Ishikawa (cell line): ENCODE data around the gene TMEM255B.

Experiments used
- CEBPB ChIP-seq: IDR thresholded peaks from 2 replicates; pipeline ENCODE4 v1.6.1; 2012
- CREB1 ChIP-seq: IDR thresholded peaks from 2 replicates; pipeline ENCODE4 v1.6.1; 2012; ENCODE audit warnings: low read depth
- EP300 ChIP-seq: IDR thresholded peaks from 2 replicates; pipeline ENCODE4 v1.6.1; 2012; ENCODE audit warnings: borderline replicate concordance
- TAF1 ChIP-seq: IDR thresholded peaks from 2 replicates; pipeline ENCODE4 v1.6.1; 2012; ENCODE audit warnings: low read depth, mild to moderate bottlenecking
- YY1 ChIP-seq: IDR thresholded peaks from 2 replicates; pipeline ENCODE4 v1.6.1; 2012; ENCODE audit warnings: low read depth
- TF ChIP-seq, protein P1 (sequence below): IDR thresholded peaks from 2 replicates; pipeline ENCODE4 v1.6.1; 2012; ENCODE audit warnings: low read depth, mild to moderate bottlenecking

DNA sequence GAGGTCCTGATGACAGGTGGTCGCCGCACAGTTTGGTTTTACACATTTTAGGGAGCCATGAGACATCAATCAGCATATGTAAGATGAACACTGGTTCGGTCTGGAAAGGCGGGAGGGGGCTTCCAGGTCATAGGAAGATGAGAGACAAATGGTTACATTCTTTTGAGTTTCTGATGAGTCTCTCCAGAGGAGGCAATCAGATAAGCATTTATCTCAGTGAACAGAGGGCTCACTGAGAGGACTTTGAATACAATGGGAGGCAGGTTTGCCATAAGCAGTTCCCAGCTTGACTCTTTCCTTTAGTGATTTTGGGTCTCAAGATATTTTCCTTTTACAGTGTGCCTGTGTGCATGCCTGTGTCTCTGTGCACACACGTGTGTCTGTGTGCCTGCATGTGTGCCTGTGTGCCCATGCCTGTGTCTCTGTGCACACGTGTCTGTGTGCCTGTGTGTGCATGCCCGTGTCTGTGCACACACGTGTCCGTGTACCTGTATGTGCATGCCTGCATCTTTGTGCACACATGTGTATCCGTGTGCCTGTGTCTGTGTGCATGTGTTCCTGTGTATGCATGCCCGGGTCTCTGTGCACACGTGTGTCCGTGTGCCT is 35.5 kb upstream of the TMEM255B start:
- TF ChIP-seq, protein P1, sequence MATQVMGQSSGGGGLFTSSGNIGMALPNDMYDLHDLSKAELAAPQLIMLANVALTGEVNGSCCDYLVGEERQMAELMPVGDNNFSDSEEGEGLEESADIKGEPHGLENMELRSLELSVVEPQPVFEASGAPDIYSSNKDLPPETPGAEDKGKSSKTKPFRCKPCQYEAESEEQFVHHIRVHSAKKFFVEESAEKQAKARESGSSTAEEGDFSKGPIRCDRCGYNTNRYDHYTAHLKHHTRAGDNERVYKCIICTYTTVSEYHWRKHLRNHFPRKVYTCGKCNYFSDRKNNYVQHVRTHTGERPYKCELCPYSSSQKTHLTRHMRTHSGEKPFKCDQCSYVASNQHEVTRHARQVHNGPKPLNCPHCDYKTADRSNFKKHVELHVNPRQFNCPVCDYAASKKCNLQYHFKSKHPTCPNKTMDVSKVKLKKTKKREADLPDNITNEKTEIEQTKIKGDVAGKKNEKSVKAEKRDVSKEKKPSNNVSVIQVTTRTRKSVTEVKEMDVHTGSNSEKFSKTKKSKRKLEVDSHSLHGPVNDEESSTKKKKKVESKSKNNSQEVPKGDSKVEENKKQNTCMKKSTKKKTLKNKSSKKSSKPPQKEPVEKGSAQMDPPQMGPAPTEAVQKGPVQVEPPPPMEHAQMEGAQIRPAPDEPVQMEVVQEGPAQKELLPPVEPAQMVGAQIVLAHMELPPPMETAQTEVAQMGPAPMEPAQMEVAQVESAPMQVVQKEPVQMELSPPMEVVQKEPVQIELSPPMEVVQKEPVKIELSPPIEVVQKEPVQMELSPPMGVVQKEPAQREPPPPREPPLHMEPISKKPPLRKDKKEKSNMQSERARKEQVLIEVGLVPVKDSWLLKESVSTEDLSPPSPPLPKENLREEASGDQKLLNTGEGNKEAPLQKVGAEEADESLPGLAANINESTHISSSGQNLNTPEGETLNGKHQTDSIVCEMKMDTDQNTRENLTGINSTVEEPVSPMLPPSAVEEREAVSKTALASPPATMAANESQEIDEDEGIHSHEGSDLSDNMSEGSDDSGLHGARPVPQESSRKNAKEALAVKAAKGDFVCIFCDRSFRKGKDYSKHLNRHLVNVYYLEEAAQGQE: no peak
- no peak for TF ChIP-seq YY1
- no peak for TF ChIP-seq EP300
- no peak for TF ChIP-seq CEBPB
- TF ChIP-seq TAF1: no peak
- TF ChIP-seq CREB1: no peak
